ENCODE measurements around the gene PGM2L1. TPM values are rescaled to one million over a fixed set of nuclear protein-coding genes. Genes with fewer than 3 reads are reported as not detected.
"Not testable (repeated sequence)": the region's sequence is repeated elsewhere in the genome, so short reads cannot be mapped to it uniquely, and the experiment has no call there.

The PGM2L1 gene
- total RNA-seq, 4 donors from 2014 or later = 2.4 to 9.3 (median 6.2) TPM

DNA sequence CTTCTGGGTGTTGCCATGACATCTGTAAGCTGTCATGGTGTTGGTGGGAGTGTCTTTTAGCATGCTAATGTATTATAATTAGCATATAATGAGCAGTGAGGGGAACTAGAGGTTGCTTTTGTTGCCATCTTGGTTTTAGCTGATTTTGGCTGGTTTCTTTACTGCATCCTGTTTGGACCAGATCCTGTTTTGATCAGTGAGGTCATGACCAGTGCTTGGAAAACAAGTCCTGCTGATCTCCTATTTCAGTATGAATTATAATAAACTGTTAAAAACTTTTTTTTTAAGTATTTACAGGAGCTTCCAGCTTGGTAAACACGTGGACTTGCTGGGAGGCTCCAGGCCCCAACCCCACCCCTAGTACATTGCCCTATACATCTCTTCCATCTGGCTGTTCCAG lies 56.3 kb downstream of the PGM2L1 start:
- Histone ChIP-seq H3K36me3 (peaks cover 0 to 17% (median 0%) of the 10 kb centered on the region in 3 donors), H3K9me3 (no peaks in the 10 kb centered on the region), H3K27me3 (no peaks in the 10 kb centered on the region), H3K27ac (no peak overlapping the region), H3K4me1 (peaks cover 0 to 4% (median 0%) of the 10 kb centered on the region in 4 donors), H3K4me3 (no peak overlapping the region)
- TF ChIP-seq, protein P1, sequence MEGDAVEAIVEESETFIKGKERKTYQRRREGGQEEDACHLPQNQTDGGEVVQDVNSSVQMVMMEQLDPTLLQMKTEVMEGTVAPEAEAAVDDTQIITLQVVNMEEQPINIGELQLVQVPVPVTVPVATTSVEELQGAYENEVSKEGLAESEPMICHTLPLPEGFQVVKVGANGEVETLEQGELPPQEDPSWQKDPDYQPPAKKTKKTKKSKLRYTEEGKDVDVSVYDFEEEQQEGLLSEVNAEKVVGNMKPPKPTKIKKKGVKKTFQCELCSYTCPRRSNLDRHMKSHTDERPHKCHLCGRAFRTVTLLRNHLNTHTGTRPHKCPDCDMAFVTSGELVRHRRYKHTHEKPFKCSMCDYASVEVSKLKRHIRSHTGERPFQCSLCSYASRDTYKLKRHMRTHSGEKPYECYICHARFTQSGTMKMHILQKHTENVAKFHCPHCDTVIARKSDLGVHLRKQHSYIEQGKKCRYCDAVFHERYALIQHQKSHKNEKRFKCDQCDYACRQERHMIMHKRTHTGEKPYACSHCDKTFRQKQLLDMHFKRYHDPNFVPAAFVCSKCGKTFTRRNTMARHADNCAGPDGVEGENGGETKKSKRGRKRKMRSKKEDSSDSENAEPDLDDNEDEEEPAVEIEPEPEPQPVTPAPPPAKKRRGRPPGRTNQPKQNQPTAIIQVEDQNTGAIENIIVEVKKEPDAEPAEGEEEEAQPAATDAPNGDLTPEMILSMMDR (IDR thresholded peaks at IDR 0.05) = no peak
- TF ChIP-seq POLR2A (IDR thresholded peaks at IDR 0.05) (no peak), EP300 (IDR thresholded peaks at IDR 0.05) (no peak)
- 51 to 61% methylated on average over 1 of the region's 1 CpG for WGBS, 2 donors
- DNase-seq (ENCODE audit: low spot score in 2 of 2) = no peak

DNA sequence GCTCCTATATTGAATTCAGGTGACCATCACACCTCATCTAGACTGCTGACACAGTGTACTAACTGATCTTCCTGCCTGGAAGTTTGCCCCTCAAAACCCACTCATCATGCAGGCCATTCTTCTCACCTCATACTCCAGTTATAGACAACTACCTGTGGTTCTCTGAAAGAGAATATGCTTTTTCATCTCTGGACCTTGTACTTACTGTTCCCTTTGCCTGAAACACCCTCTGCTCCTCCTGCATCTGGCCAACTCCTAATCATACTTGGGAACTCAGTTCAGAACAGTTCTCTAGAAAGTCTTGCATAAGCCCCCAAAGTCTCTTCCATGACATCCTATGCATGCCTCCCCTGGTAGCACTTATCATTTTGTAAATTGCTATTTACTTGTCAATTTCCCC lies 58.6 kb downstream of the PGM2L1 start:
- DNase-seq (ENCODE audit: low spot score in 2 of 2) = no peak
- H3K4me3 ChIP-seq = no peak overlapping the region
- H3K36me3 ChIP-seq = peaks cover 0 to 25% (median 0%) of the 10 kb centered on the region in 3 donors
- no peak overlapping the region for H3K27ac ChIP-seq
- H3K9me3 ChIP-seq = no peaks in the 10 kb centered on the region
- peaks cover 0 to 4% (median 0%) of the 10 kb centered on the region in 4 donors for H3K4me1 ChIP-seq
- no peaks in the 10 kb centered on the region for H3K27me3 ChIP-seq
- TF ChIP-seq POLR2A (IDR thresholded peaks at IDR 0.05) (no peak), EP300 (IDR thresholded peaks at IDR 0.05) (no peak)
- TF ChIP-seq, protein P1 (IDR thresholded peaks at IDR 0.05) = no peak

DNA sequence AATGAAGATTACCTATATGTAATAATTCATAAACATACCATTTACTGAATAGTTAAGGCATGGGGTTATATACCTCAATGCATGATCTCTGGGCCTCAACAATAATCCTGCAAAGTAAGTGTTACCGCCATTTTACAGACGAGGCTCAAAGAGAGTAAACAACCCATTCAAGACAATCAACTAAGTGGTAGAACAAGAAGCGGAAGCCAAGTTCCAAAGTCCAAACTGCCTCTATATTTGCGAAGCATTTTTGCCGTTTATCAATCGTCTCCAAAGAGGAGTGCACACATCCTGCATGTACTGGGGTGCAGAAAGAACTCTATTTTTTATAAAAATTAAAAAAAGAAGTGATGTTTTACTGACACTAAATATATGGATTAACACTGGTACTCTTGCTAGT lies 59.3 kb downstream of the PGM2L1 start:
- Histone ChIP-seq H3K4me3 (no peak overlapping the region), H3K4me1 (peaks cover 0 to 4% (median 0%) of the 10 kb centered on the region in 4 donors), H3K27ac (no peak overlapping the region), H3K36me3 (peaks cover 0 to 25% (median 0%) of the 10 kb centered on the region in 3 donors), H3K9me3 (no peaks in the 10 kb centered on the region), H3K27me3 (no peaks in the 10 kb centered on the region)
- TF ChIP-seq EP300 (IDR thresholded peaks at IDR 0.05) (no peak), POLR2A (IDR thresholded peaks at IDR 0.05) (no peak)
- TF ChIP-seq, protein P1 (IDR thresholded peaks at IDR 0.05) = no peak
- DNase-seq (ENCODE audit: low spot score in 2 of 2) = no peak
- 65 to 80% methylated on average over 6 of the region's 6 CpGs for WGBS, 2 donors

DNA sequence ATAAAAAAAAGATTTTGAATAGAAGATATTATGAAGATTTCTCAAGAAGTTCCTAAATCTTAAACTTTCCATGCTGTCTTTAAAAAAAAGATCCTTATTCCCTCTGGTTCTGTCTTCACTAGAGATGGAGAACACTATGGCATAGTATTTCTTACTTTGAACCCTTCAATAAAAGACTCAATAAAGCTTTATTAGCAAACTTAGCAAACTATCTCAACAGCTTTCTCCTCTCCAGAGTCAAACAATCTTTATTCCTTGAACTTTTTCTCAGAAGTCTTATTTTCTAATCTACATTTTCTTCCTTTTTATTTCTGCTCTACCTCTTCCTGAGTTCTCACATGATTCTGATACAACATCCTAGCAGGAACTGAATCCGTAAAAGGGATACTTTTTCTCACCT lies 65.0 kb downstream of the PGM2L1 start:
- no peaks in the 10 kb centered on the region for H3K9me3 ChIP-seq
- DNase-seq (ENCODE audit: low spot score in 2 of 2) = no peak
- no peak overlapping the region for H3K4me3 ChIP-seq
- no peaks in the 10 kb centered on the region for H3K27me3 ChIP-seq
- 90 to 95% methylated on average over 1 of the region's 1 CpG for WGBS, 2 donors
- TF ChIP-seq POLR2A (IDR thresholded peaks at IDR 0.05) (no peak), EP300 (IDR thresholded peaks at IDR 0.05) (no peak)
- TF ChIP-seq, protein P1 (IDR thresholded peaks at IDR 0.05) = no peak
- no peaks in the 10 kb centered on the region for H3K4me1 ChIP-seq
- peaks cover 0 to 20% (median 0%) of the 10 kb centered on the region in 3 donors for H3K36me3 ChIP-seq
- no peak overlapping the region for H3K27ac ChIP-seq

DNA sequence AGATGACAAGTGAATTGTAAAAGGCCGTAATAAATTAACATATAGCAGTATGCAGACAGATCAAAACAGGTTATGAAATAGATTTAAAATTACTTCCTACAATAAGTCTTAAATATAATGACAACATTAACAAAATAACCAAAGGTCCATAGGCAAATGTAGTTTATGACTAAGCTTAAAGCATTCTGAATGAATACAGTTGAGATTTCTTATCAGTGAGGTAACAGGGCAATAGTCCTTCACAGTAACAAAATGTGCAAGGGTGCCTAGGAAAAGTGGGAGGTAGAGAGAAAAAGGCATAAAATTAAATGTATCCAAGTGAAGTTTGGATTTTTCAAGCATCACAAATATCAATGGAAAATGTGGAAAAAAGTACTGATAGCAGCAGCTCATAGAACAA lies 65.9 kb downstream of the PGM2L1 start:
- Histone ChIP-seq H3K4me3 (no peak overlapping the region), H3K9me3 (no peaks in the 10 kb centered on the region), H3K4me1 (no peaks in the 10 kb centered on the region), H3K27me3 (no peaks in the 10 kb centered on the region), H3K36me3 (peaks cover 0 to 20% (median 0%) of the 10 kb centered on the region in 3 donors), H3K27ac (no peak overlapping the region)
- TF ChIP-seq, protein P1 (IDR thresholded peaks at IDR 0.05) = no peak
- TF ChIP-seq EP300 (IDR thresholded peaks at IDR 0.05) = no peak
- no peak for TF ChIP-seq POLR2A (IDR thresholded peaks at IDR 0.05)
- no peak for DNase-seq (ENCODE audit: low spot score in 2 of 2)
- 93 to 98% methylated on average over 1 of the region's 1 CpG for WGBS, 2 donors

DNA sequence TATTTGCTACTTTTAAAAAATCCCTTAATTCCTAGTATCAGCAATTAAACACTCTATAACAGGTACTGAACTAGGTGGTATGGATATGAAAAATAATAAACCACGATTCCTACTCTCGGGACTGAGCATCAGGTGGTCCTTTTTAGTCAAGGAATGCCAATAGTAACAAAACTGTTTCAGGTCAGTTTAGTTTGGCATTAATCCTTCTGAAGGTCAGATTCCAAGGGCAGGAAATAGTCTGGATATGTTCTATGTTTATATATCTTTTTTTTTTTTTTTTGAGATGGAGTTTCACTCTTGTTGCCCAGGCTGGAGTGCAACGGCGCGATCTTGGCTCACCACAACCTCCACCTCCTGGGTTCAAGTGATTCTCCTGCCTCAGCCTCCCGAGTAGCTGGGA lies 67.2 kb downstream of the PGM2L1 start:
- not testable (repeated sequence) for H3K36me3 ChIP-seq

More for the DNA sequence above, 67.2 kb downstream of the PGM2L1 start:
- H3K27ac ChIP-seq; H3K27me3 ChIP-seq; H3K9me3 ChIP-seq; H3K4me3 ChIP-seq; H3K4me1 ChIP-seq; DNase-seq (ENCODE audit: low spot score in 2 of 2): not testable (repeated sequence)
- WGBS, 2 donors = 56 to 68% methylated on average over 6 of the region's 6 CpGs
